Activated CD4-positive, alpha-beta memory T cell treated with anti-CD3 and anti-CD28 coated beads, Interleukin-2, amount 10 ng/mL, durations not matched to agents 7 days and 5 days (primary cell): ENCODE data around the gene FAM237A. TPM values are rescaled to one million over a fixed set of nuclear protein-coding genes. Genes with fewer than 3 reads are reported as not detected.

Experiments
- CTCF ChIA-PET: fragments of 350-600 bp; sonication (Branson Sonifier 250); formaldehyde crosslinking; loops from one replicate; lab custom pipeline; 2021; ENCODE audit warnings: antibody characterized with exemption, inconsistent platforms; lab: Charles Lee
- POLR2A ChIA-PET: fragments of 350-600 bp; sonication (Branson Sonifier 250); formaldehyde crosslinking; loops from one replicate; lab custom pipeline; 2021; ENCODE audit warnings: antibody characterized with exemption; lab: Charles Lee
- DNase-seq: peaks from one replicate; pipeline ENCODE4 v3.0.0-alpha.2; 2020
- H3K27ac Mint-ChIP-seq: one replicate; pipeline ENCODE4 v1.8.0; 2021; ENCODE audit warnings: mild to moderate bottlenecking, mixed read lengths
- H3K27me3 Mint-ChIP-seq: one replicate; pipeline ENCODE4 v1.8.0; 2021; ENCODE audit warnings: mixed read lengths
- H3K36me3 Mint-ChIP-seq: one replicate; pipeline ENCODE4 v1.8.0; 2021; ENCODE audit warnings: low read depth, mixed read lengths
- H3K4me1 Mint-ChIP-seq: one replicate; pipeline ENCODE4 v1.8.0; 2021; ENCODE audit warnings: mixed read lengths
- H3K4me3 Mint-ChIP-seq: one replicate; pipeline ENCODE4 v1.8.0; 2021; ENCODE audit warnings: mild to moderate bottlenecking, mixed read lengths
- H3K9me3 Mint-ChIP-seq: one replicate; pipeline ENCODE4 v1.8.0; 2021; ENCODE audit warnings: mixed read lengths
- total RNA-seq, 2 experiments: library from RNA; stranded (reverse); gene quantifications; one replicate each; pipeline ENCODE4 v1.2.3, GENCODE V29; 2021

FAM237A gene
- total RNA-seq, 2 experiments from 2014 or later = not detected

DNA sequence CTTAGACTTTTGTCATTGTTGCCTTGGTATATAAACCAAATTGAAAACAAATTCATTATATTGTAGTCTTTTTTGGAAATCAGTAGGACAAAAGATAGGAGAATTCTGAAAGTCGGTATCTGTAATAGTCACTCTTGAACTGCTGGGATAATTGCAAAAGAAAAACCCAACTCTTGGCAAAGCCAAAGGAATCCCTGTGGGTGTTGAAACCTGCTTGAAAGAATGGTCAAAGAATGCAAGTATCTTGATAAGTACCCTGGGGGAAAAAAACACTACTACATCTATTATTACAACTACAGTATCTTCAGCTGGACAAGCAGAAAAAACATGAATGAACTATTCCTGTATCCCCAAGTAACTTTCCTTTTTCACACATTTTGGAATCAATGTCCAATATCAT is 7.3 kb upstream of the FAM237A start:
- Mint-ChIP-seq H3K27me3 (peaks cover 16% of the 10 kb centered on the region), H3K4me3 (no peak overlapping the region), H3K36me3 (no peaks in the 10 kb centered on the region), H3K9me3 (no peaks in the 10 kb centered on the region), H3K27ac (no peak overlapping the region), H3K4me1 (no peaks in the 10 kb centered on the region)
- no peak for DNase-seq
- POLR2A ChIA-PET = no interaction called here
- CTCF ChIA-PET = no interaction called here

DNA sequence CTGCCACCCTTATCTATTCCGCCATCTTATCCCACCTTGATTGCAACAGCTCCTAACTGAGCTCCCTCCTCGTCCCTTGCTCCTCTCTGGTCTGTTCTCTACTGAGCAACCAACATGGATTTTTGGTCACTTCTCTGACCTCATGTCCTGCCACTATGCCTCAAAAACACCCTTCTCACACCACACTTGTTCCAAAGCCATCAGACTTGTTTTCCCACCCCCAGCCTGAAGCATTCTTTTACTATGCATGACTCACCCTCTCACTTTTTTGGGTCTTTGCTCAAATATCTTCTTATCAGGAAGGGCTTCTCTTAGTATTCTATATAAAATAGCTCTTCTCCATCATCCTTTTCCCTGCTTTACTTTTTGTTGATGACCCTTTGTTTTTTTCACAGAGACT is 2.7 kb upstream of the FAM237A start:
- DNase-seq = no peak
- ChIA-PET POLR2A (no interaction called here), CTCF (no interaction called here)
- Mint-ChIP-seq H3K4me3 (no peak overlapping the region), H3K36me3 (no peaks in the 10 kb centered on the region), H3K4me1 (no peaks in the 10 kb centered on the region), H3K27ac (no peak overlapping the region), H3K9me3 (no peaks in the 10 kb centered on the region), H3K27me3 (peaks cover 12% of the 10 kb centered on the region)

DNA sequence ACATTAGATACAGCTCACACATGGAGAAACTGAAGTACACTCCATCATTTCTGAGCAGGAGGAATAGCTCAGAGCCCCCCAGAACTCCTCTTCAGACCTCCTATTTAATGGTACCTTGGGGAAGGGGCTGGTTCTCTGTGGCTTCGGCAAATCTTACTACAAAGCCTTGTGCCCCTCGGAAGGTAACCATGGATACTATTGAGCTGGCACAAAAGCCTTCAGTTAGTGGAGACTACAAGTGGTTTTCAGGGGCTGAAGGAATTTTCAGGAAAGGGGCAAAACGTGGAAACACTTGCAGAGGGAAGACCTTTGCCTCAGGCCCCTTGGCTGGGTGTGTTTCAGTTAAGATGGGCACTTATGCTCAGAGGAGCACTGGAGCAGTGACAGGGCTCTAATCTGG is 1.1 kb upstream of the FAM237A start:
- no peak overlapping the region for H3K27ac Mint-ChIP-seq
- no peaks in the 10 kb centered on the region for H3K4me1 Mint-ChIP-seq
- no peaks in the 10 kb centered on the region for H3K36me3 Mint-ChIP-seq
- ChIA-PET CTCF (no interaction called here), POLR2A (no interaction called here)
- H3K4me3 Mint-ChIP-seq = no peak overlapping the region
- H3K27me3 Mint-ChIP-seq = peaks cover 12% of the 10 kb centered on the region
- no peaks in the 10 kb centered on the region for H3K9me3 Mint-ChIP-seq
- no peak for DNase-seq

DNA sequence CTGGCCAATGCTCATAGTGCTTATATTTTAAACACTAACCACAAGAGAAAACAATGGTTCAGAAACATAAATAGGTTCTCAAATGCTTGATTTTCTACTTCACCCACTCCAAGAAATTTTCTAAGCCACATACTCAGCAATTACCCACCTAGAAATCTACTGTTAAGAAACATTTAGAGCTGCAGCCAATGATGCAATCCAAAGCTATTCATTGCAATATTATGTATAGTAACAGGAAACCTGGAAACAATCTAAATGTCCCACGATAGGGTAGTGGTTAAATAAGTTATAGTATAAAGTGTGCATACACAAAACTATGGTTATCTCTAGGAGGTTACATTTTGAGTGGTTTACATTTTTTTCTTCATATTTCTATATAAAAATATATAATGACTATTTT is 5.7 kb downstream of the FAM237A start:
- Mint-ChIP-seq H3K4me3 (no peak overlapping the region), H3K36me3 (no peaks in the 10 kb centered on the region), H3K9me3 (no peaks in the 10 kb centered on the region), H3K27ac (no peak overlapping the region), H3K4me1 (no peaks in the 10 kb centered on the region), H3K27me3 (peaks cover 5% of the 10 kb centered on the region)
- POLR2A ChIA-PET = no interaction called here
- no peak for DNase-seq
- CTCF ChIA-PET = no interaction called here

DNA sequence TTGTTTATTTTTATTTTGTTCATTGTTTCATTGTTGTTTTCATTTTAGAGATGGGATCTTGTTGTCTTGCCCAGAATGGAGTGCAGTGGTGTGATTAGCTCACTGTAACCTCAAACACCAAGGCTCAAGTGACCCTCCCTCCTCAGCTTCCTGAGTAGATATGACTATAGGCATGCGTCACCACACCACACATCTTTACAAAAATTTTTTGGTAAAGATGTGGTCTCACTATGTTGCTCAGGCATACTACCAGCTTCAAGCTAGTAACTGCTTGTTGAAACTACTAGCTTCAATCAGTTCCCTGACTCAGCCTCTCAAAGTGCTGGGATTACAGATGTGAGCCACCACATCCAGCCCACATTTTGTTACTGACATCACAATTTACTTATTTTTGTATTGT is 14.8 kb downstream of the FAM237A start:
- peaks cover 3% of the 10 kb centered on the region for H3K27me3 Mint-ChIP-seq
- H3K27ac Mint-ChIP-seq = no peak overlapping the region
- ChIA-PET CTCF (no interaction called here), POLR2A (no interaction called here)
- DNase-seq = no peak
- H3K9me3 Mint-ChIP-seq = no peaks in the 10 kb centered on the region
- H3K4me1 Mint-ChIP-seq = no peaks in the 10 kb centered on the region
- no peaks in the 10 kb centered on the region for H3K36me3 Mint-ChIP-seq
- H3K4me3 Mint-ChIP-seq = no peak overlapping the region

DNA sequence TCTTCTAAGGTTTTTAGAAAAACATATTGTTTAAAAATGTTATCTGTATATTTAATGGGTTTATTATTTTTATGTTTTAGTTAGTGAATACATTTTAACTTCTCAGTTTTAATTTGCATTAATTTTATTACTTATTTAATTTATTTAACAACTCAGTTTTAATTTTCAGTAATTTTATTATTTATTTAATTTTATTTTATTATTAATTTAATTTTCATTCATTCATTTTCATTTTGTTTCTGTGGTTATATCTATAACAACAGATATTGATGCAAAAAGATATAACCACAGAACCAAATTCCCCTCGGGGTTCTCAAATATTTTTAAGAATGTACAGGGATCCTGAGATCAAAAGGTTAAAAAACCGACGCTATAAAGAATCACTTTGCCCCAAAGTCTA is 23.0 kb downstream of the FAM237A start:
- Mint-ChIP-seq H3K4me1 (no peaks in the 10 kb centered on the region), H3K27ac (no peak overlapping the region), H3K27me3 (peaks cover 4% of the 10 kb centered on the region), H3K9me3 (no peaks in the 10 kb centered on the region), H3K36me3 (no peaks in the 10 kb centered on the region), H3K4me3 (no peak overlapping the region)
- ChIA-PET POLR2A (no interaction called here), CTCF (no interaction called here)
- DNase-seq = no peak

DNA sequence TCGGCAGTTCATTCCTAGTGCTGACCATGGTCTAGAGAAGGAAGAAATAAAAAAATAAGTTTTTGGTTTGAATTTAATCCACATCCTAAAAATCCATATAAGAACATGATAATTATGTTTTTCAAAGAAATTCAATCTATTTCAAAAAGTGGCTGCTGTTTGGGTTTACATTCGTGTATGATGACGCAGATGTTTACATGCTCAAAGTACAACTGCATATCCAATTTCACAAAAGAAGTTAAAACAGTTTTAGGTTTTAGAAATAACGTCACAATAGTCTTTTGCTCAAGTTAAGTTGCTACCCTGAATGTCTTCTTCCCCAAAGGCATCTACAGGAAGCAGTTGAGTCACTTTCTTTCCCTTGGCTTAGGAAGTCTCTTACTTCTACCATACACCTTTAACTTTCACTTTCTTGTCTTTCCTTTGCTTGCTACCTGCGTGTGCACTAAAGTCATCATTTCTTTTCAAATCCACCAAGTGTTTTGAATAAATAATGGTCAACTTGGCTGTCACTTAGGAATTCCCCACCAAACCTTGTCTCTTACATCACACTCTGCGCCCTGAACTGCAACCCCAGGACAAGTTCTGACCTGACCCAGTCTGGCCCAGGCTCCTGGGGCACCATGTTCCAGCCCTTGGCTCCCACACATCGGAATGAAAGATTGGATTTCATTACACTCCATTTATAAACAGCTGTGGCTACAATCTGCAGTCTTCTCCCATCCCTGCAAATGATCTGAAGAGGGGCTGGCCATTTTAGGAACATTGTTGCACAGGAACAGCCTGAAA is 28.4 kb downstream of the FAM237A start:
- Mint-ChIP-seq H3K9me3 (no peaks in the 10 kb centered on the region), H3K36me3 (no peaks in the 10 kb centered on the region), H3K4me1 (no peaks in the 10 kb centered on the region), H3K27me3 (peaks cover 10% of the 10 kb centered on the region), H3K4me3 (no peak overlapping the region), H3K27ac (no peak overlapping the region)
- no peak for DNase-seq
- POLR2A ChIA-PET = no interaction called here
- CTCF ChIA-PET = no interaction called here

DNA sequence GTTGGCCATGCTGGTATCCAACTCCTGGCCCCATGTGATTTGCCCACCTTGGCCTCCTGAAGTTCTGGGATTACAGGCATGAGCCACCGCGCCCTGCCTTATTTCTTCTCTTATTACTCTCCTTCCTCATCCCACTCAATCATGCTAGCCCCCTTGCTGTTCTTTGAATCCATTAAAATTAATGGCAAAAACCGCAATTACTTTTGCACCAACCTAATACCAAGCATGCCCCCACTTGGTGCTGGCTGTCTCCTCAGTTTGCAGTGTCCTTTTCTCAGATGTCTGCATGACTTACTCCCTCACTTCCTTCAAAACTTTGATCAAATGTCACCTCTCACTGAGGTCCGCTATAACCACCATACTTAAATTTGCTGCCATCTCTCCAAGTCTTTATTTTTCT is 41.3 kb downstream of the FAM237A start:
- Mint-ChIP-seq H3K4me1 (no peaks in the 10 kb centered on the region), H3K27me3 (peaks cover 18% of the 10 kb centered on the region), H3K4me3 (no peak overlapping the region), H3K36me3 (no peaks in the 10 kb centered on the region), H3K9me3 (no peaks in the 10 kb centered on the region), H3K27ac (no peak overlapping the region)
- POLR2A ChIA-PET = no interaction called here
- CTCF ChIA-PET = no interaction called here
- DNase-seq = no peak

DNA sequence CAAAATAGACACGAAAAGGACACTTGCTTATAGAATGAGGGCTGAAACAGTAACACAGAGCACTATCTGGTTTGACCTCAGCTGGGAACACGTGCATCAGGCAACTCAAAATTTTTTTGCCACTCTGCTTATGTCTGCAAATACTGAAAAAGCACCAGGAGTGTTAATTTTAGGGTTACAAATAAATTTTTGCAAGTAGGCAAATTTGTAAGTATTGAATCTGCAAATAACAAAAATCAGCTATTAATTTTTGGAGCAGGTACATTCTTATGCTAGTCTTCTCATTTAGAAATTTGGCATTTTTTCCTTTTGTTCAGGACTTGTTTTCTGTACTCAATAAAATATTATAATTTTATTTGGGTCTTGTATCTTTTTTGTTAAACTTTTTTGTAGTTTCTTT is 46.2 kb downstream of the FAM237A start:
- no peak overlapping the region for H3K4me3 Mint-ChIP-seq
- no peak overlapping the region for H3K27ac Mint-ChIP-seq
- ChIA-PET CTCF (no interaction called here), POLR2A (no interaction called here)
- H3K9me3 Mint-ChIP-seq = no peaks in the 10 kb centered on the region
- H3K27me3 Mint-ChIP-seq = peaks cover 6% of the 10 kb centered on the region
- DNase-seq = no peak
- no peaks in the 10 kb centered on the region for H3K4me1 Mint-ChIP-seq
- no peaks in the 10 kb centered on the region for H3K36me3 Mint-ChIP-seq

DNA sequence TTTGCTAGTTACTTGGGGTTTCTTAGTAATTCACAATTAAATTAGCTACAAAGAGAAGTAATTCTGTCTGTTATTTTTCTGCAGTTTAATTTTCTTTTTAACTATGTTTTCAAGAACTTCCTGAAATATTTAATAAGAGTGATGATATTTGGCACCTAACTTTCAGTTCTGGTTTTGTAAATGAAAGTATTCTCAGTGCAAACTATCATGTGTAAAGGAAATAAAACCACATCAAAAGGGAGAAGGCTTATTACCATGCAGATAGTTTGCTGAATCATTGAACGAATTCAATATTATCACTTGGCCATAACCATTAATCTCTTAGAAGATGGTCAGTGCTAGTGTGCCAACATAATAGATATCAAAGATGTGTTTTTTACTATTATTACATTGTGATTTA is 46.7 kb downstream of the FAM237A start:
- Mint-ChIP-seq H3K36me3 (no peaks in the 10 kb centered on the region), H3K4me1 (no peaks in the 10 kb centered on the region), H3K9me3 (no peaks in the 10 kb centered on the region), H3K27ac (no peak overlapping the region), H3K4me3 (no peak overlapping the region), H3K27me3 (peaks cover 4% of the 10 kb centered on the region)
- CTCF ChIA-PET = no interaction called here
- POLR2A ChIA-PET = no interaction called here
- no peak for DNase-seq

DNA sequence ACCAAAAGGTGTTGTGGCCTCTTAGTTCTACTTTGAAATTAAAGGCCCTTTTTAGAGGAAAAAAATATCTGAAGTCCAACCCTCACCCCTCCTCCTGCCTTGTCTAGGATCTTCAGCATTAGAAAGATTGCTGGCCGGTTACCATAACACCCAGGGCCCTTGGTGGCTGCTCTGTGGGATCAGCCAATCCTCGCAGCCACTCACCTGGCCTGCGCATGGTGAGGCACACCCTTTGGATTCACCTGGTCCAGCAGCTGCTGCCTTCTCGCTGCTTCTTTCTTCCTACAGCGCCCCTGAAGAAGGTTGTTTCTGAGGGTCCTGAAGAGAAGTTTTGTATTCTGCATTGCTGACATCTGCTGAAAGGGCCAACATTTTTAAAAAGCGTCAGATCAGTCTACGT is 50.7 kb downstream of the FAM237A start:
- peaks cover 7% of the 10 kb centered on the region for H3K27me3 Mint-ChIP-seq
- H3K4me1 Mint-ChIP-seq = no peaks in the 10 kb centered on the region
- ChIA-PET POLR2A (no interaction called here), CTCF (no interaction called here)
- DNase-seq = no peak
- no peaks in the 10 kb centered on the region for H3K9me3 Mint-ChIP-seq
- no peak overlapping the region for H3K27ac Mint-ChIP-seq
- no peak overlapping the region for H3K4me3 Mint-ChIP-seq
- no peaks in the 10 kb centered on the region for H3K36me3 Mint-ChIP-seq

DNA sequence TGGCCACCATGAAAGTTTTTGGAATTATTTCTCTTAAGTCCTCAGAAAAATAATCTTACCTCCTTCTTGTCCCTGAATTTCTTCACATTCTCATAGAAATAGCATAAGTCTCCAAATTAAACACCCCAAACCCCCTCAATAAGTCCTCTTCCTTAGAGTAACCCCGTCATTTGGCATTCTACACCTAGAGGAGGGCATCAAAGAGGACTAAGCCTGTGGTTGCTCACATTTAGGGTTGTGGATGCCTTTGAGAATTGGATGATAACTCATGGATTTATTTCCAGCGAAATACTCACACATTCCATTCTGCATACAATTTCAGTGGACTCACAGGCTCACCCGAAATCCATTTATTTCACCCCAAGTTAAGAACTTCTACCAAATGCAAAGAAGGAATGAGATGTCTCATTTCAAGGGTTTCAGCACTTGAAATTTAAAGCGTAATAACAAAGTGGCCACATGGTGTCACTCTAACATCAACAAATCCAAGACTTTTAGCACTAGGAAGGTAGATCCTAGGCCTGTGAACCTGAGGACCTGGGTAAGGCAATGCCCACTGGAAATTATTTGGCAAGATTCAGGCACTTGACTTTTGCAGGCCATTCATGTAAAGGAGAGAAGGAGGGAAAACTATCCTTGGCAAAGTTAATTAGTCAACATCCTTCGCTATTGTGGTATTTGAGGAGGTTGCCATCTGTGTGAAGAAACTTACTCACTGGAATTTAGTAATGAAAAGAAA is 51.3 kb downstream of the FAM237A start:
- Mint-ChIP-seq H3K27me3 (peaks cover 7% of the 10 kb centered on the region), H3K27ac (no peak overlapping the region), H3K4me3 (no peak overlapping the region), H3K36me3 (no peaks in the 10 kb centered on the region), H3K4me1 (no peaks in the 10 kb centered on the region), H3K9me3 (no peaks in the 10 kb centered on the region)
- CTCF ChIA-PET = interaction anchor here (1.1 to 1.2 kb wide), 2 partner anchors 16 to 99 kb away, joined by 3 read pairs; no protein-coding TSS in a partner anchor
- POLR2A ChIA-PET = no interaction called here
- no peak for DNase-seq

DNA sequence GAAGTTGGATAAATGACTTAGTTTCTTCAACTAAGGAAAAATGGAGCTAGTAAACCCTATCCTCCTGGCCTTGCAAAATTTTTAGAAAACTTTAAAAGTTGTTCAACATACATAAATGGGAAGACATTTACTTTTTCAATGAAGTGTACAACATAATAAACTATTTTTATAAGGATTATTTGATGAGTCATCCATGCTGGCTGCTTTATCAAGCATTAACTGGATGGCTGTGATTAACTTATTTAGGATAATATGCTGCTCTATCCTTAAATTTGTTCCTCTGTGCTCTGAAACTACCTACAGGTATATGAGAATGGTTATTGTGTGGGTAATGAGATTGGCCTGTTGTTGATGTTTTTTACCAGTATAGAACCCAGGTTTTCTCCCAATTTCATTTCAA is 54.6 kb downstream of the FAM237A start:
- no peaks in the 10 kb centered on the region for H3K36me3 Mint-ChIP-seq
- POLR2A ChIA-PET = no interaction called here
- no peak for DNase-seq
- no peak overlapping the region for H3K27ac Mint-ChIP-seq
- no peaks in the 10 kb centered on the region for H3K4me1 Mint-ChIP-seq
- CTCF ChIA-PET = interaction anchor here (1.5 to 3.9 kb wide), 3 partner anchors 11 to 1344 kb away, joined by 3 to 27 read pairs (median 4); no protein-coding TSS in a partner anchor
- peaks cover 16% of the 10 kb centered on the region for H3K27me3 Mint-ChIP-seq
- H3K4me3 Mint-ChIP-seq = no peak overlapping the region
- H3K9me3 Mint-ChIP-seq = no peaks in the 10 kb centered on the region

DNA sequence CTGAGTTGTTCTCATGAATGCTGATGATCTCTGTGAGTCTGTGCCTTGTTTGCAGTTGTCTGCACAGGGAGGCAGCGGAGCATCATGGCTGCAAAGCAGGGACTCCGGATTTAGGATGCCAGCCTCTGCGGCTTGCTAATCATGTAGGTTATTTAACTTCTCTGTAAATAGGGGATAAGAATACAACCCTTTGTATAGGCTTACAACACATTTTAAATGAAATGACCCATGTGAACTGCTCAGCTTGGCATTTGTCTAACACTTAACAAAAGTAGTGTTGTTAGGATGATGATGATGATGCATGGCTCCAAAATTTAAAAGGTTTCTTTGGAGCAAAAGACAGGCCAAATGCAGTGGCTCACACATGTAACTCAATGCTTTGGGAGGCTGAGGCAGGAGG is 56.5 kb downstream of the FAM237A start:
- Mint-ChIP-seq H3K36me3 (no peaks in the 10 kb centered on the region), H3K27ac (no peak overlapping the region), H3K27me3 (peaks cover 26% of the 10 kb centered on the region), H3K9me3 (no peaks in the 10 kb centered on the region), H3K4me1 (no peaks in the 10 kb centered on the region), H3K4me3 (no peak overlapping the region)
- ChIA-PET CTCF (no interaction called here), POLR2A (no interaction called here)
- DNase-seq = no peak
